ENCODE measurements around the gene C12orf54. TPM values are rescaled to one million over a fixed set of nuclear protein-coding genes. Genes with fewer than 3 reads are reported as not detected.

C12orf54 gene
- total RNA-seq (2022; extraction: Qiagen RNA extraction; ENCODE audit: low read depth), result not detected in 5 replicates

GRCh38 chr12:48482198-48482597 lies at the start of gene C12orf54:
Gene C12orf54 (plus strand): TSS chr12:48482498. CDS start chr12:48483297, 799 bp downstream.

GRCh38 chr12:48472259-48472658 lies 10.0 kb upstream of the C12orf54 start, which contains the start of gene ANP32D:
Gene ANP32D (plus strand): TSS chr12:48472559. CDS start chr12:48472665, 106 bp downstream.

GRCh38 chr12:48525332-48525731 lies 43.0 kb downstream of the C12orf54 start, which contains the start of gene OR8S1:
Gene OR8S1 (plus strand): TSS chr12:48525632. CDS start chr12:48525632, 0 bp downstream.

Other genes starting within 250 kb of the C12orf54 start
- 5.4 to 7.2 TPM (median 6.4 TPM) in 5 replicates for gene ZNF641, start 131.6 kb upstream of the C12orf54 start, total RNA-seq (2022; extraction: Qiagen RNA extraction; ENCODE audit: low read depth)
- gene ANP32D, start 9.9 kb upstream of the C12orf54 start, total RNA-seq (2022; extraction: Qiagen RNA extraction; ENCODE audit: low read depth), result not detected in 5 replicates
- gene OR8S1, start 43.1 kb downstream of the C12orf54 start, total RNA-seq (2022; extraction: Qiagen RNA extraction; ENCODE audit: low read depth), result not detected in 5 replicates
- not detected in 5 replicates for gene LALBA, start 87.5 kb downstream of the C12orf54 start, total RNA-seq (2022; extraction: Qiagen RNA extraction; ENCODE audit: low read depth)
- 30.4 to 45.9 TPM (median 36.6 TPM) in 5 replicates for gene KANSL2, start 199.7 kb downstream of the C12orf54 start, total RNA-seq (2022; extraction: Qiagen RNA extraction; ENCODE audit: low read depth)
- gene CCNT1, start 234.2 kb downstream of the C12orf54 start, total RNA-seq (2022; extraction: Qiagen RNA extraction; ENCODE audit: low read depth), result 8.8 to 16.7 TPM (median 13.5 TPM) in 5 replicates

Measured in A549 treated with ZK216348 at 1 μM for 4 hours (cell line).